Trophoblast cell (in vitro differentiated cells and primary cell): ENCODE data around the gene ALG14.

ENCODE experiments used
- DNase-seq, 2 donors: peaks; one replicate each; pipeline ENCODE4 v3.0.0-alpha.2; 2016
- H2AFZ ChIP-seq: 2 replicates; pipeline ENCODE4 v1.6.1; 2013; ENCODE audit warnings: low read length, moderate library complexity, mild to moderate bottlenecking; ENCODE audit not compliant: insufficient read depth, poor library complexity
- H2AK5ac ChIP-seq: 2 replicates; pipeline ENCODE4 v1.6.1; 2013; ENCODE audit warnings: mild to moderate bottlenecking, low read length
- H2BK120ac ChIP-seq: 2 replicates; pipeline ENCODE4 v1.6.1; 2013; ENCODE audit warnings: low read length, mild to moderate bottlenecking, moderate library complexity; ENCODE audit not compliant: insufficient read depth, poor library complexity
- H2BK12ac ChIP-seq: 2 replicates; pipeline ENCODE4 v1.6.1; 2013; ENCODE audit warnings: mild to moderate bottlenecking, low read length, moderate library complexity
- H2BK5ac ChIP-seq: 2 replicates; pipeline ENCODE4 v1.6.1; 2013; ENCODE audit warnings: low read length, low read depth, moderate library complexity, mild to moderate bottlenecking; ENCODE audit not compliant: poor library complexity
- H3K14ac ChIP-seq: 2 replicates; pipeline ENCODE4 v1.6.1; 2013; ENCODE audit warnings: mild to moderate bottlenecking, low read length
- H3K18ac ChIP-seq: 2 replicates; pipeline ENCODE4 v1.6.1; 2013; ENCODE audit warnings: mild to moderate bottlenecking, low read length
- H3K23ac ChIP-seq: 2 replicates; pipeline ENCODE4 v1.6.1; 2013; ENCODE audit warnings: low read length
- H3K27ac ChIP-seq: 2 replicates; pipeline ENCODE4 v1.5.1; 2013; ENCODE audit warnings: low read depth, mild to moderate bottlenecking, inconsistent platforms, low read length, moderate library complexity
- H3K27me3 ChIP-seq: 2 replicates; pipeline ENCODE4 v1.6.1; 2013; ENCODE audit warnings: inconsistent platforms, mild to moderate bottlenecking, low read length, moderate library complexity; ENCODE audit not compliant: insufficient read depth
- H3K36me3 ChIP-seq, 2 experiments: 1 replicate in 1 of 2; 2 replicates in 1 of 2; pipeline ENCODE4 v1.6.1; 2013; ENCODE audit warnings: low read length in 2 of 2, mild to moderate bottlenecking in 2 of 2, moderate library complexity in 1 of 2; ENCODE audit not compliant: insufficient read depth in 2 of 2, control insufficient read depth in 1 of 2
- H3K4ac ChIP-seq: 2 replicates; pipeline ENCODE4 v1.6.1; 2013; ENCODE audit warnings: low read depth, mild to moderate bottlenecking, low read length, moderate library complexity
- H3K4me1 ChIP-seq, 2 experiments: 1 replicate in 1 of 2; 2 replicates in 1 of 2; pipeline ENCODE4 v1.6.1; 2013; ENCODE audit warnings: low read length in 2 of 2, mild to moderate bottlenecking in 2 of 2, moderate library complexity in 1 of 2; ENCODE audit not compliant: insufficient read depth in 2 of 2, control insufficient read depth in 1 of 2
- H3K4me2 ChIP-seq: 2 replicates; pipeline ENCODE4 v1.6.1; 2013; ENCODE audit warnings: inconsistent platforms, mild to moderate bottlenecking, low read length, moderate library complexity
- H3K4me3 ChIP-seq: 2 replicates; pipeline ENCODE4 v1.5.1; 2013; ENCODE audit warnings: mild to moderate bottlenecking, low read depth, low read length, inconsistent platforms
- H3K79me1 ChIP-seq: one replicate; pipeline ENCODE4 v1.6.1; 2013; ENCODE audit warnings: low read length
- H3K79me2 ChIP-seq: 2 replicates; pipeline ENCODE4 v1.6.1; 2013; ENCODE audit warnings: low read length, mild to moderate bottlenecking; ENCODE audit not compliant: control insufficient read depth, insufficient read depth, poor library complexity
- H3K9ac ChIP-seq: 2 replicates; pipeline ENCODE4 v1.6.1; 2013; ENCODE audit warnings: mild to moderate bottlenecking, low read length
- H3K9me3 ChIP-seq: 2 replicates; pipeline ENCODE4 v1.6.1; 2013; ENCODE audit warnings: low read depth, mild to moderate bottlenecking, control low read depth, inconsistent platforms, low read length; ENCODE audit not compliant: insufficient read depth
- H4K12ac ChIP-seq: 2 replicates; pipeline ENCODE4 v1.6.1; 2013; ENCODE audit warnings: low read depth, mild to moderate bottlenecking, low read length, moderate library complexity
- H4K8ac ChIP-seq: 2 replicates; pipeline ENCODE4 v1.6.1; 2013; ENCODE audit warnings: low read depth, mild to moderate bottlenecking, low read length, moderate library complexity
- H4K91ac ChIP-seq: one replicate; pipeline ENCODE4 v1.6.1; 2013; ENCODE audit warnings: low read depth, mild to moderate bottlenecking, low read length, moderate library complexity
- WGBS: extraction: QIAGEN DNeasy Blood & Tissue Kit; methylation state at CpG from one replicate; pipeline ENCODE4 v1.1.7; 2013; ENCODE audit warnings: missing lambda C conversion rate; ENCODE audit not compliant: insufficient read length, insufficient coverage; ENCODE audit errors: extremely low coverage; 5-methylcytosine and 5-hydroxymethylcytosine counted together

The ALG14 gene

DNA sequence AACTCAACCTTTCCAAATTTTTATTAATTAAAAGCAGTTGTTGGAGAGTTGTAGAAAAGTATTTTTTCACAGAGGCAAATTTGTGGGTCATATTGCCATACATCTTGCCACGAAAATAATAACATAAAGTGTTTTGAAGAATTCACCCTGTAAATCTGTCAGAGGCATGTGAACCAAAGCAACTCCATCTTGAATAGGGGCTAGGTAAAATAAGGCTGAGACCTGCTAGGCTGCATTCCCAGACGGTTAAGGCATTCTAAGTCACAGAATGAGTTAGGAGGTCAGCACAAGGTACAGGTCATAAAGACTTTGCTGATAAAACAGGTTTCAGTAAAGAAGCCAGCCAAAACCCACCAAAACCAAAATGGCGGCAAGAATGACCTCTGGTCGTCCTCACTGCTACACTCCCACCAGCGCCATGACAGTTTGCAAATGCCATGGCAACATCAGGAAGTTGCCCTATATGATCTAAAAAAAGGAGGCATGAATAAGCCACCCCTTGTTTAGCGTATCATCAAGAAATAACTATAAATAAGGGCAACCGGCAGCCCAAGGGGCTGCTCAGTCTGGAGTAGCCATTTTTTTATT lies 141.4 kb downstream of the ALG14 start:
- H3K18ac ChIP-seq = no peak overlapping the region
- peaks cover 17% of the 10 kb centered on the region for H3K79me1 ChIP-seq
- no peak overlapping the region for H2BK5ac ChIP-seq
- peaks cover 5% of the 10 kb centered on the region for H3K79me2 ChIP-seq
- no peak overlapping the region for H4K12ac ChIP-seq
- DNase-seq = peak in 1 of 2 donors; percentile 35
- no peak overlapping the region for H3K23ac ChIP-seq
- no peak overlapping the region for H2BK120ac ChIP-seq
- H3K9ac ChIP-seq = no peak overlapping the region
- H2BK12ac ChIP-seq = no peak overlapping the region
- H4K91ac ChIP-seq = no peak overlapping the region
- H3K4ac ChIP-seq = no peak overlapping the region
- H2AFZ ChIP-seq = no peak overlapping the region
- H4K8ac ChIP-seq = no peak overlapping the region
- no peaks in the 10 kb centered on the region for H3K36me3 ChIP-seq
- no peaks in the 10 kb centered on the region for H3K9me3 ChIP-seq
- no peak overlapping the region for H3K4me2 ChIP-seq
- H3K4me1 ChIP-seq = peaks cover 13 to 15% of the 10 kb centered on the region in 2 experiments
- no peak overlapping the region for H3K27ac ChIP-seq
- H2AK5ac ChIP-seq = no peak overlapping the region
- H3K14ac ChIP-seq = no peak overlapping the region
- H3K27me3 ChIP-seq = peaks cover 2% of the 10 kb centered on the region
- WGBS = no CpG with 5 or more reads among the region's 7 CpGs
- H3K4me3 ChIP-seq = no peak overlapping the region

DNA sequence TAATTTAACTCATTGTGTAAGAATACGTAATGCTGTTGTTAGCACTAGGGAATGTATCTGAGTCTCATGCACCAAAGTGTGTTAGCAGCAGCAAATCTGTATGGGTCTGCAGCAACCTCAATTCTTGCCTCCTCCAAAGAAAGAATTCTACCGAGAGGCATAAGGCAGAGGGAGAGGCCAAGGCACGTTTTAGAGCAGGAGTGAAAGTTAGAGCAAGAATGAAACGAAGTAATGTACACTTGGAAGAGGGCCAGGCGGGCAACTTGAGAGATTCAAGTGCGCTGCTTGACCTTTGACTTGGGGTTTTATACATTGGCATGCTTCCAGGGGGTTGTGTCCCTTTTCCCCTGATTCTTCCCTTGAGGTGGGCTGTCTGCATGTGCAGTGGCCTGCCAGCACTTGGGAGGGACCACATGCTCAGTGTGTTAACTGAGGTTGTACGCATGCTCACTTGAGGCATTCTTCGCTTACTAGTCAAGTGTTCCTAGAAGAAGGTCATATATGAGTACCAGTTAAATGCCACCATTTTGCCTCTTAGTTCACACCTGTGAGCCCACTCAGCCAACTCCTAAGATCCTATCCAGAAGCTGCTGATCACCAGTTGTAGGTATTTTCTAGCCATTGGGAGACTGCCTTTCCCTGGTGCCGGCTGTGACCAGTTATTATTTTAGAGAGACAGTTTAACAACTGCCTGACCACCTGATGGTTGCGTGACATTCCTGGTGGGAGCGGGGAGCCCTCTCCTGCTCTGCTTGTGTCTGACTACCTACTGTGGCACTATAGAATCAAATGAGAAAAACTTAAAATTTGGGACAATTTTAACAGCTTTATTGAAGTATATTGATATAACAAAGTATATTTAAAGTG lies 143.2 kb downstream of the ALG14 start:
- Histone ChIP-seq H2AK5ac (no peak overlapping the region), H3K36me3 (no peaks in the 10 kb centered on the region), H3K4ac (peak overlapping the region; percentile 27), H3K4me2 (no peak overlapping the region), H3K9me3 (no peaks in the 10 kb centered on the region), H4K8ac (no peak overlapping the region), H4K91ac (no peak overlapping the region), H2AFZ (no peak overlapping the region), H3K79me1 (peaks cover 25% of the 10 kb centered on the region), H3K4me3 (no peak overlapping the region), H3K27me3 (peaks cover 2% of the 10 kb centered on the region), H4K12ac (no peak overlapping the region), H2BK5ac (no peak overlapping the region), H3K23ac (no peak overlapping the region), H3K18ac (peak overlapping the region; percentile 46), H3K9ac (no peak overlapping the region), H3K27ac (no peak overlapping the region), H2BK120ac (no peak overlapping the region), H3K14ac (no peak overlapping the region), H3K79me2 (peaks cover 15% of the 10 kb centered on the region), H3K4me1 (peaks cover 13 to 15% of the 10 kb centered on the region in 2 experiments), H2BK12ac (no peak overlapping the region)
- DNase-seq = no peak
- no CpG with 5 or more reads among the region's 11 CpGs for WGBS

DNA sequence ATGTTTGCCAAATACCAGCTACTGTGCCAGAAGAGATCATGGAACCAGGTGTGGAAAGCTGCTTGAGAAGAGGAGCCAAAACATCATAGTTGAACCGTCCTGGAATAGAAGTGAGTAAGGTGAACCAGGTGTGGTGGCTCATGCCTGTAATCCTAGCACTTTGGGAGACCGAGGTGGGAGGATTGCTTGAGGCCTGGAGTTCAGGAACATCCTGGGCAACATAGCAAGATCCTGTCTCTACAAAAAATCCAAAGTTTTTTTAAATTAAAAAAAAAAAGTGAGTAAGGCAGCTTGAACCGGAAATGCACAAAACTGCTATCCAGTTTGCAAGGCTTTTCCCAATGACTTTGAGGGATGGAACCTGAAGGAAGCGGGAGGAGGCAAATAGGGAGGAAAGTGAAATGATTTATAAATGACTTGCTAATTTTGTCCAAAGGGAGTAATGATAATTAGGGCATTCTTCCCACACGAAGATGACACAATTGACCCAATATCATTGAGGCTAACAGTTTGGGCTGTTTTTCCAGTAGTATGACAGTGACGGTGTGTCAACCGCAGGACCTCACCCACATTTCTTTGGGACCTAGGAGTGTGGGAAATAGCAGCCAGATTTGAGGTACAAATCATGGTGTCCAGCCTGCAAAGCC lies 144.3 kb downstream of the ALG14 start:
- no CpG with 5 or more reads among the region's 7 CpGs for WGBS
- Histone ChIP-seq H3K4me3 (no peak overlapping the region), H3K4me2 (no peak overlapping the region), H2BK12ac (peak overlapping the region; percentile 52), H2AK5ac (peak overlapping the region; percentile 60), H3K4me1 (peaks cover 18% of the 10 kb centered on the region in 2 experiments), H3K79me2 (peaks cover 21% of the 10 kb centered on the region), H2AFZ (peak overlapping the region; percentile 33), H3K27ac (no peak overlapping the region), H4K91ac (no peak overlapping the region), H2BK5ac (no peak overlapping the region), H3K23ac (no peak overlapping the region), H3K9ac (no peak overlapping the region), H3K36me3 (peaks cover 0 to 2% of the 10 kb centered on the region in 2 experiments), H2BK120ac (no peak overlapping the region), H3K27me3 (peaks cover 2% of the 10 kb centered on the region), H4K12ac (no peak overlapping the region), H4K8ac (no peak overlapping the region), H3K79me1 (peaks cover 25% of the 10 kb centered on the region), H3K18ac (no peak overlapping the region), H3K9me3 (no peaks in the 10 kb centered on the region), H3K4ac (no peak overlapping the region), H3K14ac (peak overlapping the region; percentile 46)
- no peak for DNase-seq

DNA sequence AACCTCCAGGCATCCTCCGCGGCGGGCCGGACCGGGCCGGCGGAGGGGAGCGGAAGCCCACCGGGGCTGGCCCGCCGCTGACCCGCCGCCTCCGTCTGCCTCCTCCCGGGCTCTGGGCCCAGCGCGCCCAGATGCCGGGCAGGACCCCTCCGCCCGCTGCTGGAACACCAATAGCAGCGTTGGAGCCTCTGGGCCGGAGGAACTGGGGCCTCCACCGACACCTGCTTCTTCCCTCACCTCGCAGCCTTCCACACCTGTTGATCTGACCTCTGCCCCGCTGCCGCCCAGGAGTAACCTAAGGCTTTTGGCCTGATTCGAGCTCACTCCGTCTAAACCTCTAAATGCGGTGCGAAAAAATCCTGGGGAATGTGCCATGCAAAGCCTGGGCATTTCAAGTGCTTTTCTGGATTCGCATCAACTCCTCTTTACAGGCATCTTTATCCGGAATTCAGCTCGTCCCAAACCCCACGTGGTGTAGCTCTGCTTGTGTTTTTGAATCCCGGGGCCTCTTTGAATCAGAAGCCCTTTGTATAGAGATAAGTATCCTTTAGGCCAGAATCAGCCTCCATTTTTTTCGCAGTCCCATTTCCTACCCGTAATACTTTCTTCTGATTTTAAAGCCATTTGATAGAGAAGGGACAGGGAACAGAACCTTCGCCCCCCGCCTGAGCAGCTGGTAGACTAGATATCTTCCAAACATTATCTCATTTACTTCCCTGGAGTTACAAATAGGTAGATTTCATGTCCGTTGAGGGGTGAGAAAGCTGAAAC lies 145.2 kb downstream of the ALG14 start:
- Histone ChIP-seq H2BK5ac (peak overlapping the region; percentile 79), H2AFZ (peak overlapping the region; percentile 75), H3K79me1 (peaks cover 25% of the 10 kb centered on the region), H3K4me3 (peak overlapping the region; percentile 95), H3K23ac (no peak overlapping the region), H3K14ac (peak overlapping the region; percentile 66), H3K9ac (no peak overlapping the region), H4K12ac (peak overlapping the region; percentile 40), H3K4me1 (peaks cover 21 to 22% of the 10 kb centered on the region in 2 experiments), H2AK5ac (peak overlapping the region; percentile 60), H4K8ac (peak overlapping the region; percentile 74), H2BK120ac (peak overlapping the region; percentile 74), H3K18ac (peak overlapping the region; percentile 67), H4K91ac (peak overlapping the region; percentile 90), H3K27ac (peak overlapping the region; percentile 88), H3K4me2 (peak overlapping the region; percentile 87), H3K9me3 (no peaks in the 10 kb centered on the region), H3K36me3 (peaks cover 0 to 2% of the 10 kb centered on the region in 2 experiments), H3K79me2 (peaks cover 26% of the 10 kb centered on the region), H3K4ac (peak overlapping the region; percentile 60), H2BK12ac (peak overlapping the region; percentile 52), H3K27me3 (peaks cover 2% of the 10 kb centered on the region)
- peak; percentile 19 to 51 for DNase-seq
- no CpG with 5 or more reads among the region's 40 CpGs for WGBS
